Esophagus squamous epithelium (tissue), 5 donors: Measurements from ENCODE around the gene KAZN. TPM values are rescaled to one million over a fixed set of nuclear protein-coding genes. Genes with fewer than 3 reads are reported as not detected.

Source experiments
- DNase-seq: peaks from one replicate; lab custom pipeline; 2025; lab: John Stamatoyannopoulos, UW
- H3K27ac ChIP-seq, 4 donors: fragments of 200-600 bp; sonication (generic); one replicate each; pipeline ENCODE4 v1.5.1; 2016 to 2019; ENCODE audit warnings: mild to moderate bottlenecking in 1 of 4
- H3K27me3 ChIP-seq, 4 donors: fragments of 200-600 bp; sonication (generic); 1 replicate in 3 of 4; 2 replicates in 1 of 4; pipeline versions ENCODE4 v1.5.1 to v1.6.0; 2017 to 2021; ENCODE audit warnings: antibody characterized with exemption in 1 of 4
- H3K36me3 ChIP-seq, 3 donors: fragments of 200-600 bp; sonication (generic); one replicate each; pipeline ENCODE4 v1.5.1; 2016 to 2019
- H3K4me1 ChIP-seq, 3 donors: fragments of 200-600 bp; sonication (generic); one replicate each; pipeline ENCODE4 v1.5.1; 2017 to 2019
- H3K4me3 ChIP-seq, 4 donors: fragments of 200-600 bp; sonication (generic); 1 replicate in 3 of 4; 2 replicates in 1 of 4; pipeline ENCODE4 v1.5.1; 2016 to 2019; ENCODE audit warnings: mild to moderate bottlenecking in 2 of 4, moderate library complexity in 1 of 4
- H3K9me3 ChIP-seq, 3 donors: fragments of 200-600 bp; sonication (generic); one replicate each; pipeline ENCODE4 v1.5.1; 2016 to 2019
- POLR2A ChIP-seq, 4 donors: fragments of 450-650 bp; IDR thresholded peaks; one replicate each; pipeline ENCODE4 v1.6.1; 2017; ENCODE audit warnings: antibody characterized with exemption in 4 of 4, mild to moderate bottlenecking in 4 of 4, moderate library complexity in 3 of 4
- WGBS, 2 donors: methylation state at CpG; one replicate each; pipeline ENCODE4 v1.1.5; 2018; 5-methylcytosine and 5-hydroxymethylcytosine counted together
- intact Hi-C: fragments of 100-400 bp; cut with DNase I; formaldehyde crosslinking; loops from one replicate; pipeline ENCODE4 v1.15.0; 2022
- total RNA-seq, 4 donors: library from RNA; depleted of rRNA; stranded (reverse); fragments of >200 nt; gene quantifications; one replicate each; pipeline ENCODE4 v1.1.0, GENCODE V29; 2016
- TF ChIP-seq, protein P1 (sequence below), 6 experiments: fragments of 450-650 bp in 4 of 6; fragments of 200-600 bp in 2 of 6; sonication (generic) in 2 of 6; IDR thresholded peaks; one replicate each; pipeline ENCODE4 v1.5.1; 2016 to 2019; ENCODE audit warnings: antibody characterized with exemption in 6 of 6, mild to moderate bottlenecking in 4 of 6, moderate library complexity in 4 of 6
- donor health status: DM: yes; HTN: yes; CAD: no.

Gene KAZN
- total RNA-seq, 4 donors from 2014 or later: 25.0 to 54.5 (median 30.8) TPM

DNA sequence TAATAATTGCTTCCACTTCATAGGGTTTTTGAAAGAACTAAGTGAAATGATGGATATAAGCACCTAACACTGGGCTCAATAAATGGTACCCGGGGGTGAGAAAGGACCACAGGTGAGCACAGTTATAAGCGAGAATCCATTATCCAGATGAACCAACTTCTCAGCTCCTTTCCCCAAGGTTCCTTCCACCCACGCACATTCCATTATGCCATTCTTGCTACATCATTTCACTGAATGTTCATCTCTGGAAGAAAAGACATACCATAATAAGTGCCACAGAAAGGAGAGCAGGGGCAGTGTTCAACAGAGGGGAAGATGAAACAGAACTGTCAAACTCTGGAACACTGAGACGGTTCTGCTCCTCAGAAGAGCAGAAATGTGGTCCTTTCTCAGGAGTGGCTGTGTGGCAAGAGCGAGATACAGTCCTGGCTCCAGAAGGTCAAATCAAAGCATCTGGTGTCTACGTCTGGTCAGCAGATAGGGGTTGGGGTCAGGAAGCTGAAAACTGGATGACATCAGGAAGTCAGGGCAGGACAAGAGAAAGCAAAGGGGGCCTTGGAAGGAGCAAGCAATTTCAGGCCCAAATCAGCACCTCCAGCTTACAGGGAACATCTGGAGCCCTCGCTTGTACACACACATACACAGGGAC is 299.6 kb downstream of the KAZN start:
- H3K27me3 ChIP-seq: no peaks in the 10 kb centered on the region
- H3K9me3 ChIP-seq: no peaks in the 10 kb centered on the region
- 79 to 89% methylated on average over 7 of the region's 7 CpGs for WGBS, 2 donors
- H3K36me3 ChIP-seq: no peaks in the 10 kb centered on the region
- DNase-seq: no peak
- H3K4me1 ChIP-seq: peaks cover 10 to 24% (median 13%) of the 10 kb centered on the region in 3 donors
- H3K27ac ChIP-seq: no peak overlapping the region
- TF ChIP-seq POLR2A (IDR thresholded peaks at IDR 0.05): no peak
- TF ChIP-seq, protein P1, sequence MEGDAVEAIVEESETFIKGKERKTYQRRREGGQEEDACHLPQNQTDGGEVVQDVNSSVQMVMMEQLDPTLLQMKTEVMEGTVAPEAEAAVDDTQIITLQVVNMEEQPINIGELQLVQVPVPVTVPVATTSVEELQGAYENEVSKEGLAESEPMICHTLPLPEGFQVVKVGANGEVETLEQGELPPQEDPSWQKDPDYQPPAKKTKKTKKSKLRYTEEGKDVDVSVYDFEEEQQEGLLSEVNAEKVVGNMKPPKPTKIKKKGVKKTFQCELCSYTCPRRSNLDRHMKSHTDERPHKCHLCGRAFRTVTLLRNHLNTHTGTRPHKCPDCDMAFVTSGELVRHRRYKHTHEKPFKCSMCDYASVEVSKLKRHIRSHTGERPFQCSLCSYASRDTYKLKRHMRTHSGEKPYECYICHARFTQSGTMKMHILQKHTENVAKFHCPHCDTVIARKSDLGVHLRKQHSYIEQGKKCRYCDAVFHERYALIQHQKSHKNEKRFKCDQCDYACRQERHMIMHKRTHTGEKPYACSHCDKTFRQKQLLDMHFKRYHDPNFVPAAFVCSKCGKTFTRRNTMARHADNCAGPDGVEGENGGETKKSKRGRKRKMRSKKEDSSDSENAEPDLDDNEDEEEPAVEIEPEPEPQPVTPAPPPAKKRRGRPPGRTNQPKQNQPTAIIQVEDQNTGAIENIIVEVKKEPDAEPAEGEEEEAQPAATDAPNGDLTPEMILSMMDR (IDR thresholded peaks at IDR 0.05): no peak
- no peak overlapping the region for H3K4me3 ChIP-seq
- intact Hi-C loops: no loop called here

DNA sequence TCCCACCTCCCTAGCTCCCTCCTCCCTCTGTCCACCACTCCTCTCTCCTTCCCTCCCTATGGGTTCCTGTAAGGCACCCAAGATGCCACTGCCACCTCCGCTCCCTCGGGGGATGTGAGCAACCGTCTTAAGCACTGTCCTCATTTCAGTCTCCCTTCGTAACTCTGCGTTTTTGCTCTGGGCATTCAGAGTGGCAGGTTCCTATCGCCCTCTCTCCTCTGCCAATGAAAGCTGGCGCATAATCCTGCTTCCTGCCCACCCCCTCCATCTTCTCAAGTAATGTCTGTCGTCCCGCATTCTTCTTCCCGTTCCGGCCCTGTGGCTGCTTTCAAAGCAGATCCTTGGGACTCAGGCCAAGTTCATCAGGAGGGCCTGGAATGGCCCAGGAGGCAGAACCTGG is 301.2 kb downstream of the KAZN start:
- no peaks in the 10 kb centered on the region for H3K9me3 ChIP-seq
- no peak overlapping the region for H3K4me3 ChIP-seq
- no peaks in the 10 kb centered on the region for H3K27me3 ChIP-seq
- intact Hi-C loops: no loop called here
- no peak for DNase-seq
- H3K4me1 ChIP-seq: peaks cover 10 to 17% (median 10%) of the 10 kb centered on the region in 3 donors
- no peak for TF ChIP-seq POLR2A (IDR thresholded peaks at IDR 0.05)
- TF ChIP-seq, protein P1 (IDR thresholded peaks at IDR 0.05): no peak
- WGBS, 2 donors: 66 to 80% methylated on average over 11 of the region's 11 CpGs
- no peaks in the 10 kb centered on the region for H3K36me3 ChIP-seq
- no peak overlapping the region for H3K27ac ChIP-seq

DNA sequence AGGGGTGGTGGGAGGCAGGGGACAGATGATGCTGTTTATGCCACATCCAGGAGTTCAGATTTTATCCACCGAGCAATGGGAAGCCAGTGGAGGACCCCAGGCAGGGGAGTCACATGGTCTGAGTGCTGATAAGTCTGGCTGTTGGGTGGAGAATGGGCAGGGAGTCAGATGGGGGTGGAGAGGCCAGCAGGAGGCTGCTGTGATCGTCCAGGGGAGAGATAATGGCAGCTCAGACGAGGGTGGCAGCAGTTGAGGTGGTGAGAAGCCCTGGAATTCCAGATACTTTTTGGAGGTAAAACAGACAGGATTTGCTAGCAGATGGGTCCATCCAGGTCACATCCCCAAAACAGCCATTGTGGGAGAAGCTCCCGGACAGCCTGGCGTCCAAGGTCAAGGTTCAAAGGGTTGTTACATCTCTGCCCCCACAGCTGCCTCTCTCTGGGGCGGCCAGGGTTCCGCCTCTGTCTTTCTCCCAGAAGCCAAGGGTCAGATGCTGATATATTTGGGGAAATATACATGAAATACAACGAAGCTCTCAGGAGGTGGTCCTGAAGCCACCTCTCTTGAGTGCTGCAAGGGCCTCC is 303.0 kb downstream of the KAZN start:
- Histone ChIP-seq H3K36me3 (no peaks in the 10 kb centered on the region), H3K4me3 (no peak overlapping the region), H3K27ac (no peak overlapping the region), H3K9me3 (no peaks in the 10 kb centered on the region), H3K4me1 (peaks cover 0 to 9% (median 0%) of the 10 kb centered on the region in 3 donors), H3K27me3 (no peaks in the 10 kb centered on the region)
- no peak for DNase-seq
- TF ChIP-seq, protein P1 (IDR thresholded peaks at IDR 0.05): no peak
- TF ChIP-seq POLR2A (IDR thresholded peaks at IDR 0.05): no peak
- intact Hi-C loops: no loop called here
- WGBS, 2 donors: 75 to 81% methylated on average over 6 to 8 of the region's 8 CpGs

DNA sequence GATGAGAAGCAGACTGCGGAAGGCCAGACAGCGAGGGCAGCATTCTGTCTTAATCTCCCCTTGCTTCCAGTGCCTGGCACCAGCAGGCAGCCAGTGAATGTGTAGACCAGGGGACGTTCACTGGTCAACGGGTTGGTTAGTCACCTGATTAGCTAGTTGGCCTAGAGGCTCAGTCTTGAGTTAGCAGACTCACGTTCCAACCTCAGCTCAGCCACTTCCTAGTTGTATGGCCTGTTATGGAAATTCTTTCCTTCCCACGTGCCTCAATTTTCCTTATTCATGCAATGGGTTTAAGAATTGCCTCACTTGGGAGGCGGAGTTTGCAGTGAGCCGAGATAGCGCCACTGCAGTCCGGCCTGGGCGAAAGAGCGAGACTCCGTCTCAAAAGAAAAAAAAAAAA is 305.4 kb downstream of the KAZN start:
- Histone ChIP-seq H3K27me3 (no peaks in the 10 kb centered on the region), H3K9me3 (no peaks in the 10 kb centered on the region), H3K4me1 (peaks cover 0 to 26% (median 14%) of the 10 kb centered on the region in 3 donors), H3K36me3 (no peaks in the 10 kb centered on the region), H3K27ac (no peak overlapping the region), H3K4me3 (no peak overlapping the region)
- TF ChIP-seq, protein P1 (IDR thresholded peaks at IDR 0.05): no peak
- no peak for TF ChIP-seq POLR2A (IDR thresholded peaks at IDR 0.05)
- intact Hi-C loops: no loop called here
- 88 to 92% methylated on average over 7 to 10 of the region's 13 CpGs for WGBS, 2 donors
- no peak for DNase-seq

DNA sequence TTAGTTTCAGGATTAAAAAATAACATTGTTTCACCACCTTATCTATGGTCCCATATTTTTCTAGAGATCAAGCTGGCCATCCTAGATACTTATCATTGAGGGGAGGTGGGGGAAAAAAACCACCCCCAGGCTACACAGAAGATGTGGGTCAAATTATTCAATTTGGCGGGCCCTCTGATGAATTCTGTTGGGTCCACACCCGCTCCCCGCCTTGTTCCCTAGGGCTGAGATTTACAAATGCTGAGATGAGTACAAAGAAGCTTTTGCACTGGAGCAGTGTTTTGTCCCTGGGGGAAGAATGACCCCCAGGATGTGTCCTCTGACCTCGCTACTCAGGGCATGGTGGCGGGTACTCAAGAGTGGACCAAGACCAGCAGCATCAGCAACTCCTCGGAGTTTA is 308.2 kb downstream of the KAZN start:
- TF ChIP-seq, protein P1 (IDR thresholded peaks at IDR 0.05): no peak
- no peak for TF ChIP-seq POLR2A (IDR thresholded peaks at IDR 0.05)
- Histone ChIP-seq H3K36me3 (no peaks in the 10 kb centered on the region), H3K27ac (no peak overlapping the region), H3K4me3 (no peak overlapping the region), H3K27me3 (no peaks in the 10 kb centered on the region), H3K4me1 (peaks cover 13 to 45% (median 34%) of the 10 kb centered on the region in 3 donors), H3K9me3 (no peaks in the 10 kb centered on the region)
- DNase-seq: no peak
- intact Hi-C loops: no loop called here
- 51 to 75% methylated on average over 6 of the region's 6 CpGs for WGBS, 2 donors
